Left hindlimb (tissue), 1 donor: Measurements from ENCODE around the gene MARK3.
A peak's percentile ranks its signal among the peaks of the same experiment; 100 is the strongest.

Source experiments
- DNase-seq: peaks from one replicate; pipeline ENCODE4 v3.0.0-alpha.2; 2018

Gene MARK3

DNA sequence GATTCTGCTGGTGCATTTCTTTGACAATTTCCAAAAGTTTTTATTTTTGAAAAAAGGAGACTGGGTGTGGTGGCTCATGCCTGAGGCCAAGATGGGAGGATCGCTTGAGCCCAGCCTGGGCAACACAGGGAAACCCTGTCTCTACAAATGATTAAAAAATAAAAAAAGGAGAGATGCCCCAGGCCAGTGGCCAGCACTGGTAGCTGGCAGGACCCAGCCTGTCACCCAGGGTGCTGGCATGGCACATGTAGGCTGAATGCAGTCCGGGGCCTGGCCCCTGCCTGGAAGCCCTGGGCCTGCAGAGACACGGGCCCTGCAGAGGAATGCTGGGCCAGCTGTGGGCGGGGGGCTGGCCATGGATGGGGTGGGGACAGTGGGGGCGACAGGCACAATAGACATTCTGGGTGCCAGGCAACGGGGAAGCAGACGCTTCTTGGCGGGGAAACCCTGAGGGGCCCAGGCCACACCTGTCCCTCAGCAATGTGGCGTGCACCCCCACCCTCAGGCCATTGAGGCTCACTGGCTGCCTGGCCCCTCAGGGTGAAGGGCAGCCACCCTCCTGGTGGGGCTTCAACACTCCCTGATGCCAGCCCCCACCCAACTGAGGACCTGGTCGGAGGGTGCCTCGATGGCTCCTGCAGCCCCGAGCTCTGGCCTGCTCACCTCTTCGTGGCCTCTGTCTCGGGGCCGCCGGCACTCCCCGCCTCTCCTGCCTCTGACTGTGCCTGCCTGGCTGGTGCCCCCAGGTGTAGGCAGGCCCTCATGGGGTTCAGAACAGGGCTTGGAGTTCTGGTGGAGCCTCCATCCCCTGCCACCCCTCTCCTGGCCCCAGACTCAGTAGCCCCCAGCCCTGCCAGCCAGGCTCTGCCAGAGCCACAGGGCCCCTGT, 155.8 kb downstream of the MARK3 start:
- DNase-seq: peak; percentile 42

- DNase-seq: peak; percentile 72
These were observed 156.7 kb downstream of the MARK3 start for GRCh38 chr14:103541709-103542604.

DNA sequence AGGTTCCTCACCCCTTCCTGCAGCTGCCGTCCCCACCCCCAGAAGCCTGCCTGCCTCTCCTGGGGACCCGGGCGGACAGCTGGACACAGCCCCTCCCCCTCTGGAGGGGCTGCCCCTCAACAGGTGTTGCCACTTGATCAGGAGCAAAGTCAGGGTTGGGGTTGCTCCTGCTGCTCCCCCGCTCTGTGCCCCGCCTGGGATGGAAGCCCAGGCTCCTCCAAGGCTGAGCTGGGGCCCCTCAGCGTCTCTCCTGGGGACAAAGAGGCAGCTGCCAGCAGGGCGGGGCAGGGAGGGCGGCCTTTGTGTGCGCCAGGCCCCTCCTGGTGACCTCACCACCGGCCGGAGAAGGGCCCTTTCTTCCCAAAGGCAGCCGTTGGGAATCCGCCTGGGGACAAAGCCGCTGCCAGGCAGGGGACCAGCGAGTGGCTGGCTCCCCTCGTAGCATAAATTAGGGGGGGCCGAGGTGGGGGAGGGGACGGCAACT, 157.4 kb downstream of the MARK3 start:
- DNase-seq: peak; percentile 85

DNA sequence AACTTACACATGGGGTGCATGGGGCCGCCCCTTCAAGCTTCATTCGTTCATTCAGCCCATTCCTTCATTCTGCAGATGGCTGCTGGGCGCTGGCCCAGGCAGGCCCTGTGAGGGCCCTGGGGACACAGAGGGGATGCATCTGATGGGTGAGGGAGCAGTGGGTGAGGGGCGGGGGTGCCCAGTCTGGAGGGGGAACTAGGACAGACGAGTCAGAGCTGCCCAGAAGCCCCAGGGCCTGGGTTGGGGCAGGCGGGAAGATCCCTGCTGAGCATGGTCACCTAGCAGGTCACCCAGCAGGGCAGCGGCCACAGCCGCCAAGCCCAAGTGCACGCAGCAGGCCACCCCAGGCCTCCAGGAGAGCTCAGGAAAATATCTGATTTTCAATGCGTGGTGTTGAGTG, 157.9 kb downstream of the MARK3 start:
- no peak for DNase-seq

DNA sequence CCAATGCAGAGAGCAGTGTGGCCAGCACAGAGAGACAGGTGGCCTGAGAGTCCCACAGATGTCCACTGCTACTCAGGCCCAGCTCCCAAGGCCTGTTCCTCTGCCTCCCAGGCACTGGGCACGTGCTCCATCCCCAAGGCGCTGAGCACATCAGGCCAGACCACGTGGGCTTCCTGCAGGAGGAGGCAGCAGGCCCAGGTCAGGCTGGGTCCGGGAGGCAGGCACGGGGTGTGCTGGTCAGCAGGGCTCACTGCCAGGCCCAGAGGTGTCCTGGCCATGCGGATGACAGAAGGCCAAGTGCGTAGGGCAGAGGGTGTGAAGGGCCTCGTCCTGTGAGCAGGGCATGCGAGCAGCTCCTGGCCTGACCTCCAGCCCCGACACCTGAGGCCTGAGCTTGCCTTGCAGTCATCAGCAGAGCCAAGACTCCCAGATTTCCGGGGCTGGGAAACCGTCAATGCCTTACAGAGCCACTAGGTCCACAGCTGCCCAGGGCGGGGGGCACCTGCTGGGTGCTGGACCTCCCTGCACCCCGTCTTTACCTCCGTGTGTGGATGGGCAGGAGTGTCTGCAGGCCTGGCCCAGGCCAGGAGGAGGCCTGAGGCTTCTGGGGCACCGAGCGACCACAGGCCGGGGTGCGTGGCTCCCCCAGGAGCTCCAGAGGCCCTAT, 158.6 kb downstream of the MARK3 start:
- peak; percentile 45 for DNase-seq

- DNase-seq: peak; percentile 85
These were observed 159.4 kb downstream of the MARK3 start for GRCh38 chr14:103544388-103545218.

DNA sequence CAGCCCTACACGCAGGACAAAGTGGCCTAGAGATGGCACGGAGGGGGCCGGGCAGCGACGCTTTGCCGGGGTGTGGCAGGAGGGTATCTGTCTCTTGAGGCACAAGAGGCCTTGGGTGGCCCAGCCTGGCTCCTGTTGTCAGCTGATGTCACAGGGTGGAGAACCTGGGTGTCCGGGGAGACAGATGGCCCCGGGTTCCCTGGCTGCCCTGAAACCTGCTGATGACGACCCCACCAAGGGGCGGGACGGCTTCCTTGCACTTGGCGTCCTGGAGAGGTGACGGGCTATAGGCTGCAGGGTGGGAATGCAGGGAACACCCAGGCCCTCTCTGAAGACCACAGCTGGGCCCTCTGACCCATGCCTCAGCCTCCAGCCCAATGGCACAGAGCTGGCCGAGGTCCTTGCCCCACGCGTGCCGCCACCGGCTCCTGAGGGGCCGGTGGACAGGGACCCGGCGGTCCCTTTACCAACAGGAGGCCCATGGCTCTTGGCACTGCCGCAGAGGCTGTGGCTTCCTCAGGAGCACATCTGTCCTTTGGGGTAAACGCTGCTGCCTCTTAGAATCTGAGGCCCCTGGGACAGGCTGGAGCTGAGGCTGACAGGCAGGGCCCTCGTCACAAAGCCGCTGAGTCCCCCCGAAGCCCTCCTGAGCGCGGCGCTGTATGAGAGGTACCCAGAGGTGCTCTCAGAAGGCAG, 160.2 kb downstream of the MARK3 start:
- peak; percentile 35 for DNase-seq

- DNase-seq: peak; percentile 33
These were observed 160.9 kb downstream of the MARK3 start for GRCh38 chr14:103545915-103546651.

DNA sequence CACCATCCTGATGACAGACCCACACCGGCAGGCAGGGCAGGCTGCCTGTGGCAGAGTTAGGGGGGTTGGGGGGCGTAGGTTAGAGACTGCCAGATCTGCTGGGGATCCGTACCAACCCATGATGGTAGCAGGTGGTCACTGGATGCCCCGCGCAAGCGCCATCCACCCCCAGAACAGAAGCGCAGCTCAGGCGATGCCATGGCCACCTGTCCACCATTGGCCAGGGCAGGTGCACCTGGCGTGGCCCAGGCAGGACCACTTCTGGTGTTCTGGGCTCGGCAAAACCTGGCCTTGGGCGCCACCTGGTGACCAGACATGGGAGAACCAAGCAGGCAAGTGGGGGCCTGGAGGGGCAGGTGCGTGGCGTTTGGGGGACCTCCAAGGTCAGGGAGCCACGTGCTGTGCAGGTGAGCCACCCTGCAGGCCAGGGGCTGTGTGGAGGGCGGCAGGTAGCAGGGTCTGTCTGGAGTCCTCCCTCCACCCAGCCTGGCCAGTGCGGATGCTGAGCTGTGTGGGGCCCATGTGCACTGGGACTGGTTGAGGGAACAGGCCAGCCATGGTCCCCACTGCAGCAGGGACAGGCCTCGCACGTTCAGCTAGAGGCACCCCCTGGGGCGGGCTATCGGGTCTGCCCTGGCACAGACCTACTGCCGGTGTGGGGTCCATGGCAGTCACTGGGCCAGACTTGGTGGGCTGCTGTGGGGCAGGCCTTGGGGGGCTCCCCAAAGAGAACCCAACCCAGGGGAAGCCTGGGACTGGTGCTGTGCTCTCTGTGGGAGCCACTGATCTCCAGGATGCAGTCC, 161.6 kb downstream of the MARK3 start:
- DNase-seq: peak; percentile 76

GRCh38 chr14:103547455-103547940, 162.3 kb downstream of the MARK3 start:
- peak; percentile 35 for DNase-seq

DNA sequence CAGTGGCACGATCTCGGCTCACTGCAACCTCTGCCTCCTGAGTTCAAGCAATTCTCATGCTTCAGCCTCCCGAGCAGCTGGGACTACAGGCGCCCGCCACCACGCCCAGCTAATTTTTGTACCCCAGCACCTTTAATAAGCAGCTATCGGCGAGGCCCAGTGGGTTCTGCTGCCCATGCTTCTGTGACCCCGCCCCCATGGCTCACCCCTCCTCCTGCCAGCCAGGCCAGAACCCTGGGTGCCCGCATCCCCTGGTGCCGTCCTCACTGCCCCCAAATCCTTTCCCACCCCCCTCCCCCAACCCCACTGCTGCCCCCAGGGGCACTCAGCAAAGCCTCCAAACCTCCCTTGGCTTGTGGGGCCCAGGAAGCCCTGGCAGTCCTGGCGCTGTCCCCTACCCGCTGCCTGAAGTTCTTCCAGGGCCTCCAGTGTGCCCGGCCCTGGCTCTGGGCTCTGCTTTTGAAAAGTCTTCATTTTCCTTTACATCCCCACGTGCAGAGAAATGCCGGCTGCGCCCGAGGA, 162.8 kb downstream of the MARK3 start:
- peak; percentile 37 for DNase-seq

- peak; percentile 35 for DNase-seq
These were observed 163.5 kb downstream of the MARK3 start for GRCh38 chr14:103548463-103549351.

- no peak for DNase-seq
These were observed 164.4 kb downstream of the MARK3 start for GRCh38 chr14:103549361-103550311.

- DNase-seq: no peak
These were observed 165.5 kb downstream of the MARK3 start for GRCh38 chr14:103550451-103551337.

- peak; percentile 78 for DNase-seq
These were observed 166.1 kb downstream of the MARK3 start for GRCh38 chr14:103551338-103551762.
